Daoy (cell line): ENCODE data around the gene SLC35A3. TPM values are rescaled to one million over a fixed set of nuclear protein-coding genes. Genes with fewer than 3 reads are reported as not detected.

Source experiments
- DNase-seq: peaks from one replicate; pipeline ENCODE4 v3.0.0-alpha.2; 2015; ENCODE audit warnings: low read depth
- total RNA-seq: library from RNA; depleted of rRNA; stranded (reverse); fragments of >200 nt; shearing (Covaris generic); gene quantifications from 2 replicates; pipeline ENCODE4 v1.2.3, GENCODE V29; 2014; rRNA removed

Gene SLC35A3
- total RNA-seq, 1 experiment from 2014 or later: 53.0 TPM

GRCh38 chr1:100076744-100077143 lies 106.9 kb downstream of the SLC35A3 start:
- no peak for DNase-seq

GRCh38 chr1:100077531-100077930 lies 107.7 kb downstream of the SLC35A3 start:
- DNase-seq: no peak

DNA sequence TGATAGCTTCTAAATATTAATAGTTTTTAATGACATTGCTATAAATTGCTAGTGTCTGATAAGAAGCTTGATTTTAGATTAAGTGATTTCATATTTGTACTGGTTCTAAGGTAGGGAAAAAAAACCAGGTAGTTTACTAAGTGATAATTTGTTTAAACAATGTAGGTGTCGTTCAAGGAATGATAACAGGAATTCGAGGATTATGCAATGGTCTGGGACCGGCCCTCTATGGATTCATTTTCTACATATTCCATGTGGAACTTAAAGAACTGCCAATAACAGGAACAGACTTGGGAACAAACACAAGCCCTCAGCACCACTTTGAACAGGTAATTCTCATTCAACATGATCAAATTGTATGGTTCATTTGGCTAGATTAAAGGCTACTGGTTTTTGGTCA lies 110.5 kb downstream of the SLC35A3 start:
- no peak for DNase-seq

Other genes with a start within 250 kb of the SLC35A3 start
- gene FRRS1, start 203.4 kb upstream of the SLC35A3 start, total RNA-seq: 9.4 and 9.8 TPM in 2 replicates
- 5.4 and 8.2 TPM in 2 replicates for gene AGL, start 119.6 kb upstream of the SLC35A3 start, total RNA-seq
- 27.5 TPM in 2 replicates for gene SASS6, start 162.9 kb downstream of the SLC35A3 start, total RNA-seq
- gene TRMT13, start 163.2 kb downstream of the SLC35A3 start, total RNA-seq: 18.2 and 49.1 TPM in 2 replicates
- gene LRRC39, start 208.3 kb downstream of the SLC35A3 start, total RNA-seq: 0.42 and 1.5 TPM in 2 replicates